ENCODE data around the gene MORN1. TPM values are rescaled to one million over a fixed set of nuclear protein-coding genes. Genes with fewer than 3 reads are reported as not detected.

The MORN1 gene
- total and polyA plus RNA-seq, 10 of the 15 experiments (the other 5 are each of a cell fraction or from before 2014, with no cell fraction given): 0.76 to 7.9 (median 5.5) TPM

DNA sequence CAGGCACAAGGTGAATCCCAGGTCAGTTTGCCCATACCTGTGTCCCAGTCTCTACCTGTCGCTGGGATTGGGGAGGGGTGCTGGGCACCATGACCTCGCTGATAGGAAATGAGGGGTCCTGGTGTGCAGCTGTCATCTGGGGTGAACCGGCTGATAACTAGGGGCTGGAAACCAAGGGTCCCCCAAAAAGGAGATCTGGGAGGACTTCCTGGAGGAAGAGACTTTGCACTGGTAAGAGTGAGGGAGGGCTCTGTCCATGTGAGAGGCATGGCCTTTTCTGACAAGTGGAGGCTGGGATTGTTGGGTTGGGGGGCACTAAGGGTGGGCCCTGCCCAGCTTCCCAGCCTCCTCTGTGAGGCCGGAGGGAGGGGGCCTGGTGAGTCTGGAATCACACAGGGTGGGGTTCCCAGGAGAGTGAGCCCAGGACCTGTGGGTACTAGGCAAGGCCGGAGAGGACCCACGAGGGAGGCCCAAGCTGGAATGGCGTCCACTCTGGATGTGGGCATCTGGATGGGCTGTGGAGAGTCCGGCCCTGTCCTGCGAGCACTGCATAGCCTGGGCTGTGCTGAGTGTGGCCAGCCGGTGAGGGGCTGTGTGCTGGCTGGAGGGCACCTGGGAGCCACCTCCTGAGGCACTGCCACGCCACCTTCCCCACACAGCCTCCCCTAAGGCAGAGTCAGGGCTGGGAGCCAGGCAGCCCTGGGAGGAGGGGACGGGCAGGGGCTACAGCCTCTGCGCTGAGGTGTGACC lies 25.9 kb upstream of the MORN1 start (continued):
- TF ChIP-seq MYB (IDR thresholded peaks at IDR 0.05; ENCODE audit: borderline replicate concordance, low read depth, low read length): no peak
- TF ChIP-seq RCOR1 (conservative IDR thresholded peaks at IDR 0.05; ENCODE audit: low read depth, low read length): no peak
- TF ChIP-seq GABPA (IDR thresholded peaks at IDR 0.05; ENCODE audit: low read depth): no peak
- TF ChIP-seq, protein P1, sequence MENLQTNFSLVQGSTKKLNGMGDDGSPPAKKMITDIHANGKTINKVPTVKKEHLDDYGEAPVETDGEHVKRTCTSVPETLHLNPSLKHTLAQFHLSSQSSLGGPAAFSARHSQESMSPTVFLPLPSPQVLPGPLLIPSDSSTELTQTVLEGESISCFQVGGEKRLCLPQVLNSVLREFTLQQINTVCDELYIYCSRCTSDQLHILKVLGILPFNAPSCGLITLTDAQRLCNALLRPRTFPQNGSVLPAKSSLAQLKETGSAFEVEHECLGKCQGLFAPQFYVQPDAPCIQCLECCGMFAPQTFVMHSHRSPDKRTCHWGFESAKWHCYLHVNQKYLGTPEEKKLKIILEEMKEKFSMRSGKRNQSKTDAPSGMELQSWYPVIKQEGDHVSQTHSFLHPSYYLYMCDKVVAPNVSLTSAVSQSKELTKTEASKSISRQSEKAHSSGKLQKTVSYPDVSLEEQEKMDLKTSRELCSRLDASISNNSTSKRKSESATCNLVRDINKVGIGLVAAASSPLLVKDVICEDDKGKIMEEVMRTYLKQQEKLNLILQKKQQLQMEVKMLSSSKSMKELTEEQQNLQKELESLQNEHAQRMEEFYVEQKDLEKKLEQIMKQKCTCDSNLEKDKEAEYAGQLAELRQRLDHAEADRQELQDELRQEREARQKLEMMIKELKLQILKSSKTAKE (IDR thresholded peaks at IDR 0.05; ENCODE audit: low read depth, poor library complexity, severe bottlenecking): no peak

DNA sequence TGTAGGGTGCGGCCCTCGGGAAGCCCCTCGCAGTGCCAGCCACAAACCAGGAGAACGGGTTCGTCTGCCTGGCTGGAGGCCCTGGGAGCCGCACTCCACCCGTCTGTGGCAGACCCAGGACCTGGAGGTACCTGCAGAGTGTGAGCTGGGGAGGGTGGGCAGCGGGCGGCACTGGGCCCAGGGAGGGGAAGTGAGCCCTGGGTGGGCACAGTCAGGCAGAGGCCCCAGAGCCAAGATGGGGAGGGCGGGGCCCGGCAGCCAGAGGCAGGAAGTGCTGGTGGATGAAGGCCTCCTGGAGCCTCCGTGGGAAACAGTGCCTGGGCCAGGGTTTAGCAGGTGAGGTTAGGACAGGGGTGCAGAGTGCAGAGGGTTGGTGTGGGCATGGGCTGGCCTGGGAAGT lies 25.0 kb upstream of the MORN1 start:
- intact Hi-C loops (cut with micrococcal nuclease; ENCODE audit: unreplicated experiment) (no loop called here), in situ Hi-C loops (cut with MboI) (loop anchor here (10.0 kb wide), 1 partner anchor 378 kb away; no protein-coding TSS in a partner anchor)
- RAD21 ChIA-PET (ENCODE audit: unreplicated experiment): interaction anchor here (0.7 to 3.2 kb wide), 8 partner anchors 80 to 221 kb away, joined by 3 to 46 read pairs (median 4); partner anchors contain the start of gene PANK4
- H3K4me2 ChIP-seq (ENCODE audit: control insufficient read depth, insufficient read depth): peak overlapping the region; percentile 87
- POLR2A ChIA-PET: interaction anchor here (1.2 to 2.7 kb wide), 2 partner anchors 131 to 222 kb away, joined by 3 to 18 read pairs; partner anchors contain the start of gene FAAP20
- FAIRE-seq (no peak), DNase-seq (ENCODE audit: low read depth, low spot score) (no peak), ATAC-seq (no peak)
- H3K4me1 ChIP-seq (ENCODE audit: control insufficient read depth, insufficient read depth, low read length): peaks cover 27% of the 10 kb centered on the region
- no TSS peak for BruUV-seq (replicated peaks)
- peak overlapping the region; percentile 64; the same call in 1 of the 2 replicates for H3K4me3 ChIP-seq
- 20% methylated on average over 8 of the region's 12 CpGs for WGBS (ENCODE audit: insufficient coverage, insufficient replicate concordance, low lambda C conversion rate, missing lambda C conversion rate)
- CTCF ChIA-PET: interaction anchor here (0.8 to 3.4 kb wide), 11 partner anchors 13 to 376 kb away, joined by 3 to 37 read pairs (median 5); partner anchors contain the start of genes PANK4 and TNFRSF14
- peak; percentile 26; the same call in 1 of the 2 replicates for TF ChIP-seq SPI1 (IDR thresholded peaks at IDR 0.05; ENCODE audit: borderline replicate concordance, insufficient read depth, low read depth, low read length)
- TF ChIP-seq FOXM1 (IDR thresholded peaks at IDR 0.05; ENCODE audit: low read depth, low read length): no peak
- TF ChIP-seq, protein P2, sequence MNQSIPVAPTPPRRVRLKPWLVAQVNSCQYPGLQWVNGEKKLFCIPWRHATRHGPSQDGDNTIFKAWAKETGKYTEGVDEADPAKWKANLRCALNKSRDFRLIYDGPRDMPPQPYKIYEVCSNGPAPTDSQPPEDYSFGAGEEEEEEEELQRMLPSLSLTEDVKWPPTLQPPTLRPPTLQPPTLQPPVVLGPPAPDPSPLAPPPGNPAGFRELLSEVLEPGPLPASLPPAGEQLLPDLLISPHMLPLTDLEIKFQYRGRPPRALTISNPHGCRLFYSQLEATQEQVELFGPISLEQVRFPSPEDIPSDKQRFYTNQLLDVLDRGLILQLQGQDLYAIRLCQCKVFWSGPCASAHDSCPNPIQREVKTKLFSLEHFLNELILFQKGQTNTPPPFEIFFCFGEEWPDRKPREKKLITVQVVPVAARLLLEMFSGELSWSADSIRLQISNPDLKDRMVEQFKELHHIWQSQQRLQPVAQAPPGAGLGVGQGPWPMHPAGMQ (IDR thresholded peaks at IDR 0.05; ENCODE audit: borderline replicate concordance): no peak
- TF ChIP-seq ZNF24 (IDR thresholded peaks at IDR 0.05): no peak
- no peaks in the 10 kb centered on the region for H4K20me1 ChIP-seq (ENCODE audit: control insufficient read depth, insufficient read depth)
- peak overlapping the region; percentile 34; the same call in 1 of the 2 replicates for H3K27ac ChIP-seq (ENCODE audit: control insufficient read depth, insufficient read depth)
- H3K27me3 ChIP-seq (replicated peaks in 1 of 2; ENCODE audit: control insufficient read depth in 2 of 2, insufficient read depth in 2 of 2, low read length in 1 of 2): no peaks in the 10 kb centered on the region
- peak overlapping the region; percentile 40; the same call in 1 of the 2 replicates for H2AFZ ChIP-seq (ENCODE audit: control insufficient read depth, low read depth, low read length)
- SMC1A ChIA-PET (ENCODE audit: uncharacterized antibody, unreplicated experiment): interaction anchor here (0.6 to 2.6 kb wide), 7 partner anchors 8 to 373 kb away, joined by 3 to 21 read pairs (median 4); partner anchors contain the start of gene PANK4
- no peaks in the 10 kb centered on the region for H3K36me3 ChIP-seq (ENCODE audit: control insufficient read depth in 2 of 2, insufficient read depth in 2 of 2, low read length in 1 of 2)
- peak overlapping the region; percentile 48; the same call in 1 of the 2 replicates for H3K9ac ChIP-seq (ENCODE audit: control insufficient read depth, insufficient read depth, low read length)
- peaks cover 20% of the 10 kb centered on the region for H3K79me2 ChIP-seq (ENCODE audit: control insufficient read depth, insufficient read depth, low read length)
- H3K9me3 ChIP-seq (replicated peaks; ENCODE audit: control insufficient read depth, insufficient read depth, low read length): no peaks in the 10 kb centered on the region

All from GM12878 (cell line).